Tibial nerve (tissue), 4 donors: ENCODE data around the gene FOXD4. TPM values are rescaled to one million over a fixed set of nuclear protein-coding genes. Genes with fewer than 3 reads are reported as not detected.
A peak's percentile ranks its signal among the peaks of the same experiment; 100 is the strongest.
"Not testable (repeated sequence)": the region's sequence is repeated elsewhere in the genome, so short reads cannot be mapped to it uniquely, and the experiment has no call there.

Source experiments
- DNase-seq, 2 donors: peaks; one replicate each; pipeline ENCODE4 v3.0.0-alpha.2; 2019; ENCODE audit warnings: low spot score in 2 of 2
- H3K27ac ChIP-seq, 4 donors: fragments of 200-600 bp; sonication (generic) in 3 of 4; one replicate each; pipeline ENCODE4 v1.5.1; 2017 to 2019; ENCODE audit warnings: mild to moderate bottlenecking in 1 of 4
- H3K27me3 ChIP-seq, 2 donors: fragments of 200-600 bp; sonication (generic) in 1 of 2; one replicate each; pipeline versions ENCODE4 v1.5.1 to v1.6.0; 2017 to 2019
- H3K36me3 ChIP-seq, 3 donors: fragments of 200-600 bp; sonication (generic); one replicate each; pipeline ENCODE4 v1.5.1; 2018 to 2019
- H3K4me1 ChIP-seq, 4 donors: fragments of 200-600 bp; sonication (generic) in 3 of 4; one replicate each; pipeline ENCODE4 v1.5.1; 2017 to 2019
- H3K4me3 ChIP-seq, 4 donors: fragments of 200-600 bp; sonication (generic) in 3 of 4; one replicate each; pipeline ENCODE4 v1.5.1; 2017 to 2019; ENCODE audit warnings: mild to moderate bottlenecking in 1 of 4, moderate library complexity in 1 of 4
- H3K9me3 ChIP-seq, 4 donors: fragments of 200-600 bp; sonication (generic) in 3 of 4; one replicate each; pipeline ENCODE4 v1.5.1; 2017 to 2019
- WGBS, 2 donors: methylation state at CpG; one replicate each; pipeline ENCODE4 v1.1.5; 2018; 5-methylcytosine and 5-hydroxymethylcytosine counted together
- total RNA-seq, 4 donors: library from RNA; depleted of rRNA; stranded (reverse); fragments of >200 nt; gene quantifications; one replicate each; pipeline ENCODE4 v1.1.0, GENCODE V29; 2016
- TF ChIP-seq, protein P1 (sequence below), 5 experiments: fragments of 200-600 bp in 3 of 5; fragments of 450-650 bp in 2 of 5; sonication (generic) in 3 of 5; IDR thresholded peaks; one replicate each; pipeline ENCODE4 v1.5.1; 2016 to 2019; ENCODE audit warnings: antibody characterized with exemption in 5 of 5, mild to moderate bottlenecking in 3 of 5, moderate library complexity in 2 of 5

The FOXD4 gene
- total RNA-seq, 4 donors from 2014 or later = not detected

DNA sequence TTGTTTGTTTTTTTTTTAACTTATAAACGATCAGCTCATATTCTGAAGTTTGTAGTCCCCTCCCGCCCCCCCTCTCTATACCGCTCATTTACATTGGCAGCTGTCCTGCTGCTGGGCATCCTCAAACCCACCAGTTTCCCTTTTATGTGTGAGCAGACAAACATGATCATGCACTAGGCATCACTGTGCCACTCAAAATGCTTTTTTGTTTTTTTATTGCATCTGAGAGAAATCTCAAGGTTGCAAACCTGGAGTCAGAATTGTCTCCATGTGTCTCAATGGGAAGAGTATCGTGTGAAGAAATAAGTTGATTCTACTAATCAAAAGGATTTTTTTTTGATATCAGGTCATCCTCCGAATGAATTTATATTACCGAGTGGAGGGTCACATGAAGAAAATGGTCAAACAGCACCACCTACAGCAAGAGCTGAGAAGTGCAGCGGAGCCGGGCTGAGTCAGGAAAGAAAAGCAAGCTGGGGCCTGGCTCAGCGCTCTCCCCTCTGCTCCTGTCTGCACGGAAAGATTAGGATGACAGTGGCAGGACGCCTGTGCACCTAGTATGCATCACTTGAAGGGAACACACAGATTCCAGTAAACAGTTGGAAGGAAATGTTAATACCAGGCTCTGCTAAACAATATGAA lies 29.7 kb downstream of the FOXD4 start:
- not testable (repeated sequence) for DNase-seq, H3K27ac ChIP-seq, H3K4me3 ChIP-seq, H3K36me3 ChIP-seq, H3K4me1 ChIP-seq, H3K9me3 ChIP-seq, H3K27me3 ChIP-seq
- TF ChIP-seq, protein P1, sequence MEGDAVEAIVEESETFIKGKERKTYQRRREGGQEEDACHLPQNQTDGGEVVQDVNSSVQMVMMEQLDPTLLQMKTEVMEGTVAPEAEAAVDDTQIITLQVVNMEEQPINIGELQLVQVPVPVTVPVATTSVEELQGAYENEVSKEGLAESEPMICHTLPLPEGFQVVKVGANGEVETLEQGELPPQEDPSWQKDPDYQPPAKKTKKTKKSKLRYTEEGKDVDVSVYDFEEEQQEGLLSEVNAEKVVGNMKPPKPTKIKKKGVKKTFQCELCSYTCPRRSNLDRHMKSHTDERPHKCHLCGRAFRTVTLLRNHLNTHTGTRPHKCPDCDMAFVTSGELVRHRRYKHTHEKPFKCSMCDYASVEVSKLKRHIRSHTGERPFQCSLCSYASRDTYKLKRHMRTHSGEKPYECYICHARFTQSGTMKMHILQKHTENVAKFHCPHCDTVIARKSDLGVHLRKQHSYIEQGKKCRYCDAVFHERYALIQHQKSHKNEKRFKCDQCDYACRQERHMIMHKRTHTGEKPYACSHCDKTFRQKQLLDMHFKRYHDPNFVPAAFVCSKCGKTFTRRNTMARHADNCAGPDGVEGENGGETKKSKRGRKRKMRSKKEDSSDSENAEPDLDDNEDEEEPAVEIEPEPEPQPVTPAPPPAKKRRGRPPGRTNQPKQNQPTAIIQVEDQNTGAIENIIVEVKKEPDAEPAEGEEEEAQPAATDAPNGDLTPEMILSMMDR (IDR thresholded peaks at IDR 0.05) = peak in 1 of 5 experiments; percentile 5
- 3 to 8% methylated on average over 6 of the region's 11 CpGs for WGBS, 2 donors

DNA sequence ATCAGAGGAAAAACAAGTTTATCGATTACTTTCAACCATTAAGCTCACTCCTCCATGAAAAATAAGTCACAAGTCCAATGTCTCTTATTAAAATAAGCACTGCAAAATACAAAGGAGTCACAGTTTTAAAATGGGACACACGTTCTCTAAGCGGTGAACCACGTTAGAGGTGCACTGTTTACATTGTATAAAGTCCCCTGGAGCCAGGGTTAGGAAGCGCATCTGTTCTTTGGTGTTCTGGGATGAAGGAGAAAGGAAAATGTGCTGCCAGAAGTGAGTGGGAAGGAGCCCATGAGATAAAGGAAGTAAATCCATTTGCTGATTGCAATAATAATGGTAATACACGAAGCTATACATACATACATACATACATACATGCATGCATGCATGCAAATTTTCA lies 30.4 kb downstream of the FOXD4 start:
- not testable (repeated sequence) for H3K9me3 ChIP-seq, H3K36me3 ChIP-seq, H3K27me3 ChIP-seq, H3K4me1 ChIP-seq, H3K27ac ChIP-seq, DNase-seq, H3K4me3 ChIP-seq
- 52 to 57% methylated on average over 6 of the region's 6 CpGs for WGBS, 2 donors

DNA sequence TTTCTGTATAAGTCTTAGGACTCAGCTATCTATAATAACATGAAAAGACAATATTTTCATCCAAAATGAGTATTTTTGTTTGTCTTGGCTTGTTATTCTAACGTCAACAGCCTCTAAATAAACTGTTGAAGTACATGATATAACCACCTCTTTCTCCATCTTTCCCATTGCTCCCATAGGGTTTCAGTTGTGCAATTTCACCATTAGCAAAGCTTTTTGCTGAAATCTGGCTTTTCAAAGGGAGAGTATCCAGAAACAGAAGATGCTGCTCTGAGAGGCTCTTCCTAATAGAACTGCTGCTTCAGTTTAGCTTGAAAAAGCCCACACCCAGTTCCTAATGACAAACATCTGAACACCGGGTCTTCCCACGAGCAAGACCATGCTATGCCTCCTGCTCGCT lies 31.1 kb downstream of the FOXD4 start:
- not testable (repeated sequence) for H3K27me3 ChIP-seq, DNase-seq, H3K9me3 ChIP-seq, H3K4me3 ChIP-seq, H3K4me1 ChIP-seq, H3K27ac ChIP-seq, H3K36me3 ChIP-seq
- 53 to 79% methylated on average over 2 to 3 of the region's 4 CpGs for WGBS, 2 donors

DNA sequence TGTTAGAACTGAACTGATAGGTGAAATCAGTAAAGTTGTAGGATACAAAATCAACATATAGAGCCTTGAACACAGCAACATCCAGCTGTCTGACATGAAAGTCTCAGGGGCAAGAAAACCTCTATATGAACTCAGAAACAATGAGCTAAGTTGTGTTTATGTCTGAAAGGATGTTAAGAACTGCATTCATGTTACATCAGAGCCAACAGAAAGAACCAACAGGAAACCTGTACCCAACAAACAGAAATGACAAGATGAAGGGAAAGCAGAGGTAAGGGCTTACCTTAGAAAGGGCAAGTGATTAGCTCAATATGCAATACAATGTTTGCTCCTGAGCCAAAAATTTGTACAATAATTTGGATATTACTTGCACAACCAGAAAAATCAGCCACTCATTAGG lies 31.5 kb downstream of the FOXD4 start:
- not testable (repeated sequence) for H3K4me1 ChIP-seq, H3K36me3 ChIP-seq, H3K4me3 ChIP-seq, H3K9me3 ChIP-seq, H3K27ac ChIP-seq, H3K27me3 ChIP-seq, DNase-seq

DNA sequence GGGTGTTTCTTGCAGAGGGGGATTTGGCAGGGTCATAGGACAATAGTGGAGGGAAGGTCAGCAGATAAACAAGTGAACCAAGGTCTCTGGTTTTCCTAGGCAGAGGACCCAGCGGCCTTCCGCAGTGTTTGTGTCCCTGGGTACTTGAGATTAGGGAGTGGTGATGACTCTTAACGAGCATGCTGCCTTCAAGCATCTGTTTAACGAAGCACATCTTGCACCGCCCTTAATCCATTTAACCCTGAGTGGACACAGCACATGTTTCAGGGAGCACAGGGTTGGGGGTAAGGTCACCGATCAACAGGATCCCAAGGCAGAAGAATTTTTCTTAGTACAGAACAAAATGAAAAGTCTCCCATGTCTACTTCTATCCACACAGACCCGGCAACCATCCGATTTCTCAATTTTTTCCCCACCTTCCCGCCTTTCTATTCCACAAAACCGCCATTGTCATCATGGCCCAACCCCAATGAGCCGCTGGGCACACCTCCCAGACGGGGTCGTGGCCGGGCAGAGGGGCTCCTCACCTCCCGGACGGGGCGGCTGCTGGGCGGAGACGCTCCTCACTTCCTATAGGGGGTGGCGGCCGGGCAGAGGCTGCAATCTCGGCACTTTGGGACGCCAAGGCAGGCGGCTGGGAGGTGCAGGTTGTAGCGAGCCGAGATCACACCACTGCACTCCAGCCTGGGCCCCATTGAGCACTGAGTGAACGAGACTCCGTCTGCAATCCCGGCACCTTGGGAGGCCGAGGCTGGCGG lies 35.1 kb downstream of the FOXD4 start:
- 82 to 91% methylated on average over 13 to 26 of the region's 31 CpGs for WGBS, 2 donors
- H3K36me3 ChIP-seq, H3K4me3 ChIP-seq, DNase-seq, H3K4me1 ChIP-seq, H3K27me3 ChIP-seq, H3K9me3 ChIP-seq, H3K27ac ChIP-seq: not testable (repeated sequence)

DNA sequence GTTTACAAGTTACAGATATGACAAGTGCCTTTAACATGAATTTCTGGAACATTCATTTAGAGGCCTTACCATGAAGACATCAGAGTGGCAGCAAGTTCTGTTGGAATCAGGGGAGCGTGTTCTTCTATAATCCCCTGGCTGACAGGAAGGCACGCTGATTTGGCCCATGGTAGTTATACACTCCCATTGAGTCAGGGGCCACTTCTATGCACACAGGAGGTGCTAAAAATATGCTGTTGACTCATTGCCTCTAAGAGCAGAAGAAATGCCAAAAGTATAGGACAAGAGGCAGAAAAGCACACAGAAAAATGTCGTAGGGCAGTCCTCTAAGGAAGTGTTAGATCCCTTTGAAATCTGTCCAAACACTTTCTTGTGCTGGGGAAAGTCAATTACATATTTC lies 39.9 kb downstream of the FOXD4 start:
- not testable (repeated sequence) for H3K4me3 ChIP-seq, H3K9me3 ChIP-seq, DNase-seq, H3K36me3 ChIP-seq, H3K27ac ChIP-seq, H3K27me3 ChIP-seq, H3K4me1 ChIP-seq
- 72 to 82% methylated on average over 3 of the region's 3 CpGs for WGBS, 2 donors

DNA sequence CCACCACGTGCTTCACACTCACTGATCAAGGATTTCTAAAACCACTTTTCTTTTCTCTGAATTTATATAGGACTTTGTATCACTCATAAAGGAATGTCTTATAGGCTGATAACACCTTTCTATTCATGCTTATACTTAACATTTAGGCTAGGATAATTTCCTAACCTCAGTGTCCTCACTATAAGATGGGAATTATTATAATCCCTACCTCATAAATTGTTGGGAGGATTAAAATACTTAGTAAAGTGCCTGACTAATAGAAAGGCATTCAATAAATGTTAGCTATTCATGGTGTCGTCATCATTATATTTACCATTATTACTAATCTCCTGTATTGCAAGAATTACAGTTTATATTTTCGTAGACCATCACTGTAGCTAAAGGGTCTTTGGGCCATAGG lies 41.8 kb downstream of the FOXD4 start:
- H3K9me3 ChIP-seq, H3K27me3 ChIP-seq, H3K36me3 ChIP-seq, DNase-seq, H3K4me1 ChIP-seq, H3K4me3 ChIP-seq, H3K27ac ChIP-seq: not testable (repeated sequence)
- WGBS, 2 donors = 67 to 89% methylated on average over 1 to 3 of the region's 3 CpGs

DNA sequence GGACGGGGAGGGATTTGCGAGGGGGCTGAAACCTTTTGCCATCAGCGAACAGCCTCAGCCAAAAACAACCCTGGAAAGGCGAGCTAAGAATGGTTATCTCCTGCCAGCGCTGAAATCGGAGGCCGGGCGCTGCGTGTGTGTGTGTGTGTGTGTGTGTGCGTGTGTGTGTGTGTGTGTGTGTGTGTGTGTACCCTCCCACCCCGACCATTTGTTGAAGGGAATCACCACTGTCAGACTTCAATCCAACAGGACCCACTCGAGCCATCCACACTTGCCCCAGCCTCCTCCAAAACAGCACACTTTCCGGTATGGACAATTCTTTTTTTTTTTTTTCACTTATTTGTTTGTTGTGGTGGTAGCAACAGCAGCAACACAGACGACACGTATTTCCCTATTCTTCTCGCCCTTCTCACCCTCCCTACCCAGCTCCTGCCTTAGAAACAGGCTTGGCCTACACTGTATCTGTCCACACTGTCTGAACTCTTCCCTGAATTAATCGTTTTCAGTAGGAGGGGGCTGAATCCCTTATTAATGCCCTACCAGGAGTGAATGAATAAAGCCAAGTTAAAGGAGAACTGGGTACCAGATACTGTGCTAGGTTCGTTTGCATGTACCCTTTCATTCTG lies 44.2 kb downstream of the FOXD4 start:
- peak overlapping the region in 1 of 4 donors; percentile 68 for H3K27ac ChIP-seq
- H3K9me3 ChIP-seq, H3K4me1 ChIP-seq, H3K36me3 ChIP-seq, H3K27me3 ChIP-seq, DNase-seq: not testable (repeated sequence)
- peak overlapping the region in 3 of 4 donors; percentile 36 to 62 (median 53) for H3K4me3 ChIP-seq
- WGBS, 2 donors = 15 to 16% methylated on average over 17 to 18 of the region's 18 CpGs

DNA sequence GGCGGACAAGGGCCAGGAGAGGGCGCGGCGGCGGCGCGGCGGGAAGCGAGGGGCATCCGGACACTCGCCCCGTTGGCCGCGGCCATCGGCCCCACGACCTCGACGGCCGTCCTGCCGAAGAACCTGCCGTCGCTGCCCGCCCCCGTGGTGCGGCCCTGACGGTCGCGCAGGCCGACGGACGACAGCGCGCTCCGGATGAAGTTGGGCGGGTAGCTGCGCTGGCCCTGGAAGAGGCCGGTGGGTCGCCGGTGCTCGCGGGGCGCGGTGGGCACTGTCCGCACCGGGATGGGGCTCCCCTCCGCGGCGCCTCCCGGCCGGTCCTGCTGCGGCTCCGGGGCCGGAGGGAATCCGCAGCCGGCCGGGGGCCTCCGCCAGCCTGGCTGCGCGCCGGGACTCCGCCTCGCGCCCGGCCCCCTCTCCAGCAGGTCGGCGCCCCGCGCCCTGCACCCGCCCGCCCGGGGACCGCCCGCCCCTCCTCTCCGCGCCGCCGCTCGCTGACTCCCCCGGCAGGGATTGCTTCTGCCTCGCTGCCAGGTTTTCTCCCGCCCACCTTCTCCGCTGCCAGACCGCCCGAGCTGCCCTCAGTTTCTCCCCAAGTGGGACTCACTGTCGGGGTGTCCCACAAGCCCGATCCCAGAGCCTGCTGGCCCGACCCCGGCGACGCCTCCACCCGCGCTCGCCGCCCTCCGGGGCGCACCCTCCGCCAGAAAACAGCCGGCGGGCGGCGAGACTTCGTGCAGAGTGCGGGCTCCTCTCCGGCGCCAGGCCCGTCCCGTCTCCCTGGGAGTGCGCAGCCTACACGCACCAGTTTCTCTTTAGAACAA lies 44.9 kb downstream of the FOXD4 start:
- H3K4me1 ChIP-seq, H3K36me3 ChIP-seq, H3K27me3 ChIP-seq, H3K9me3 ChIP-seq: not testable (repeated sequence)
- H3K4me3 ChIP-seq = peak overlapping the region; percentile 16 to 62 (median 47)
- peak overlapping the region in 1 of 4 donors; percentile 68 for H3K27ac ChIP-seq
- DNase-seq = peak in 1 of 2 donors; percentile 8
- WGBS, 2 donors = 1% methylated on average over 29 to 69 of the region's 109 CpGs
